ENCODE data around the gene SPOUT1.

GRCh38 chr9:128862401-128862851 lies 32.8 kb upstream of the SPOUT1 start:
- no peak for TF ChIP-seq CTCF (conservative IDR thresholded peaks at IDR 0.05; ENCODE audit: low read length)
- no peak for TF ChIP-seq EZH2phosphoT487 (IDR thresholded peaks at IDR 0.05; ENCODE audit: borderline replicate concordance, low read depth, low read length)

All from OCI-LY7 (cell line).